Measurements from ENCODE around the gene ZSWIM4. TPM values are rescaled to one million over a fixed set of nuclear protein-coding genes. Genes with fewer than 3 reads are reported as not detected.

ZSWIM4 gene
- total RNA-seq, 2 donors from 2014 or later = 5.4 to 10.6 TPM

- H3K4me3 Mint-ChIP-seq = no peak overlapping the region
- peaks cover 9% of the 10 kb centered on the region for H3K4me1 Mint-ChIP-seq
- H3K27me3 Mint-ChIP-seq = no peaks in the 10 kb centered on the region
- H3K36me3 Mint-ChIP-seq (ENCODE audit: low read depth) = peaks cover 61% of the 10 kb centered on the region
- H3K27ac Mint-ChIP-seq = no peak overlapping the region
- no peak for ATAC-seq (replicated peaks)
- no peaks in the 10 kb centered on the region for H3K9me3 Mint-ChIP-seq
These were observed 35.7 kb downstream of the ZSWIM4 start for GRCh38 chr19:13830741-13831536.

- Mint-ChIP-seq H3K27me3 (no peaks in the 10 kb centered on the region), H3K9me3 (no peaks in the 10 kb centered on the region), H3K4me1 (peaks cover 9% of the 10 kb centered on the region), H3K27ac (no peak overlapping the region), H3K36me3 (ENCODE audit: low read depth) (peaks cover 70% of the 10 kb centered on the region), H3K4me3 (no peak overlapping the region)
- no peak for ATAC-seq (replicated peaks)
These were observed 36.6 kb downstream of the ZSWIM4 start for GRCh38 chr19:13831537-13832467.

- Mint-ChIP-seq H3K36me3 (ENCODE audit: low read depth) (peaks cover 76% of the 10 kb centered on the region), H3K4me1 (peaks cover 9% of the 10 kb centered on the region), H3K4me3 (peak overlapping the region; percentile 87), H3K27me3 (no peaks in the 10 kb centered on the region), H3K27ac (peak overlapping the region; percentile 83), H3K9me3 (no peaks in the 10 kb centered on the region)
- peak; percentile 91 for ATAC-seq (replicated peaks)
These were observed 38.3 kb downstream of the ZSWIM4 start for GRCh38 chr19:13833330-13834243.

GRCh38 chr19:13834244-13835069, 39.2 kb downstream of the ZSWIM4 start:
- Mint-ChIP-seq H3K4me3 (peak overlapping the region; percentile 87), H3K36me3 (ENCODE audit: low read depth) (peaks cover 85% of the 10 kb centered on the region), H3K27ac (peak overlapping the region; percentile 83), H3K27me3 (no peaks in the 10 kb centered on the region), H3K4me1 (peaks cover 9% of the 10 kb centered on the region), H3K9me3 (no peaks in the 10 kb centered on the region)
- no peak for ATAC-seq (replicated peaks)

- no peaks in the 10 kb centered on the region for H3K9me3 Mint-ChIP-seq
- H3K4me1 Mint-ChIP-seq = peaks cover 9% of the 10 kb centered on the region
- peak overlapping the region; percentile 96 for H3K27ac Mint-ChIP-seq
- peaks cover 96% of the 10 kb centered on the region for H3K36me3 Mint-ChIP-seq (ENCODE audit: low read depth)
- no peak for ATAC-seq (replicated peaks)
- no peaks in the 10 kb centered on the region for H3K27me3 Mint-ChIP-seq
- H3K4me3 Mint-ChIP-seq = peak overlapping the region; percentile 87
These were observed 40.8 kb downstream of the ZSWIM4 start for GRCh38 chr19:13835791-13836723.

- ATAC-seq (replicated peaks) = no peak
- H3K27me3 Mint-ChIP-seq = no peaks in the 10 kb centered on the region
- no peaks in the 10 kb centered on the region for H3K9me3 Mint-ChIP-seq
- peak overlapping the region; percentile 87 for H3K4me3 Mint-ChIP-seq
- H3K27ac Mint-ChIP-seq = peak overlapping the region; percentile 96
- H3K4me1 Mint-ChIP-seq = peaks cover 9% of the 10 kb centered on the region
- peaks cover 93% of the 10 kb centered on the region for H3K36me3 Mint-ChIP-seq (ENCODE audit: low read depth)
These were observed 43.3 kb downstream of the ZSWIM4 start for GRCh38 chr19:13838435-13839129.

GRCh38 chr19:13839130-13839937, 44.1 kb downstream of the ZSWIM4 start:
- H3K27me3 Mint-ChIP-seq = no peaks in the 10 kb centered on the region
- H3K36me3 Mint-ChIP-seq (ENCODE audit: low read depth) = peaks cover 85% of the 10 kb centered on the region
- peak overlapping the region; percentile 96 for H3K27ac Mint-ChIP-seq
- H3K4me3 Mint-ChIP-seq = peak overlapping the region; percentile 87
- peaks cover 3% of the 10 kb centered on the region for H3K4me1 Mint-ChIP-seq
- peak; percentile 65 for ATAC-seq (replicated peaks)
- H3K9me3 Mint-ChIP-seq = no peaks in the 10 kb centered on the region

- Mint-ChIP-seq H3K36me3 (ENCODE audit: low read depth) (peaks cover 79% of the 10 kb centered on the region), H3K9me3 (no peaks in the 10 kb centered on the region), H3K4me1 (peaks cover 2% of the 10 kb centered on the region), H3K4me3 (peak overlapping the region; percentile 87), H3K27me3 (no peaks in the 10 kb centered on the region), H3K27ac (peak overlapping the region; percentile 96)
- ATAC-seq (replicated peaks) = peak; percentile 25
These were observed 44.7 kb downstream of the ZSWIM4 start for GRCh38 chr19:13839938-13840304.

GRCh38 chr19:13840305-13841085, 45.3 kb downstream of the ZSWIM4 start:
- Mint-ChIP-seq H3K27me3 (no peaks in the 10 kb centered on the region), H3K9me3 (no peaks in the 10 kb centered on the region), H3K36me3 (ENCODE audit: low read depth) (peaks cover 75% of the 10 kb centered on the region), H3K27ac (peak overlapping the region; percentile 96), H3K4me1 (peaks cover 8% of the 10 kb centered on the region), H3K4me3 (peak overlapping the region; percentile 87)
- ATAC-seq (replicated peaks) = peak; percentile 27

GRCh38 chr19:13841086-13841961, 46.1 kb downstream of the ZSWIM4 start:
- H3K4me1 Mint-ChIP-seq = peaks cover 14% of the 10 kb centered on the region
- H3K4me3 Mint-ChIP-seq = peak overlapping the region; percentile 87
- no peak for ATAC-seq (replicated peaks)

More at GRCh38 chr19:13841086-13841961, 46.1 kb downstream of the ZSWIM4 start:
- H3K36me3 Mint-ChIP-seq (ENCODE audit: low read depth) = peaks cover 75% of the 10 kb centered on the region
- H3K27me3 Mint-ChIP-seq = no peaks in the 10 kb centered on the region
- no peaks in the 10 kb centered on the region for H3K9me3 Mint-ChIP-seq
- peak overlapping the region; percentile 96 for H3K27ac Mint-ChIP-seq
